Kidney (tissue), 14 donors: ENCODE measurements around the gene MX1. TPM values are rescaled to one million over a fixed set of nuclear protein-coding genes. Genes with fewer than 3 reads are reported as not detected.

Experiments used
- DNase-seq, 5 donors: peaks; one replicate each; pipeline ENCODE4 v3.0.0-alpha.2; 2013 to 2020
- FAIRE-seq: peaks from 2 replicates; lab custom pipeline; 2012; peaks lifted over from hg19 to GRCh38; lab: Jason Lieb, UNC
- H3K27ac ChIP-seq, 2 donors: one replicate each; pipeline ENCODE4 v1.7.0; 2013; ENCODE audit warnings: low read depth in 2 of 2, low read length in 2 of 2, inconsistent platforms in 1 of 2
- H3K27me3 ChIP-seq: one replicate; pipeline ENCODE4 v1.7.1; 2013; ENCODE audit warnings: low read length, inconsistent platforms; ENCODE audit not compliant: control insufficient read depth, insufficient read depth
- H3K36me3 ChIP-seq, 3 donors: one replicate each; pipeline versions ENCODE4 v1.7.0 to v1.7.1; 2013; ENCODE audit warnings: low read length in 3 of 3, control low read depth in 1 of 3, inconsistent platforms in 1 of 3; ENCODE audit not compliant: insufficient read depth in 3 of 3, control insufficient read depth in 2 of 3
- H3K4me1 ChIP-seq, 3 donors: one replicate each; pipeline versions ENCODE4 v1.7.0 to v1.7.1; 2013; ENCODE audit warnings: low read length in 3 of 3, inconsistent platforms in 1 of 3, low read depth in 1 of 3; ENCODE audit not compliant: control insufficient read depth in 2 of 3, insufficient read depth in 2 of 3
- H3K4me3 ChIP-seq, 3 donors: one replicate each; pipeline versions ENCODE4 v1.7.0 to v1.8.1; 2013; ENCODE audit warnings: low read length in 3 of 3, control low read depth in 1 of 3, inconsistent platforms in 1 of 3
- H3K9ac ChIP-seq, 3 donors: one replicate each; pipeline versions ENCODE4 v1.7.0 to v1.7.1; 2013; ENCODE audit warnings: low read length in 3 of 3, control low read depth in 1 of 3, inconsistent platforms in 1 of 3
- H3K9me3 ChIP-seq, 3 donors: one replicate each; pipeline versions ENCODE4 v1.7.0 to v1.7.1; 2013; ENCODE audit warnings: low read length in 3 of 3, control low read depth in 1 of 3, inconsistent platforms in 1 of 3; ENCODE audit not compliant: control insufficient read depth in 2 of 3, insufficient read depth in 1 of 3
- CTCF ChIP-seq: IDR thresholded peaks from 3 replicates; pipeline ENCODE4 v1.5.1; 2012; ENCODE audit warnings: mild to moderate bottlenecking, moderate library complexity, borderline replicate concordance; ENCODE audit not compliant: insufficient read depth; ENCODE audit errors: extremely low read depth
- intact Hi-C: fragments of 100-400 bp; cut with DNase I; formaldehyde crosslinking; loops from one replicate; pipeline ENCODE4 v1.11.1; 2022
- polyA plus RNA-seq: library from polyadenylated mRNA; stranded (reverse); fragments of 350-450 nt; fragmentation: Illumina TruSeq; extraction: RNeasy Lipid Tissue Mini Kit (QIAGEN cat#74804); gene quantifications from one replicate; pipeline ENCODE4 v1.2.3, GENCODE V29; 2014; ENCODE audit warnings: low read depth, low replicate concordance; ENCODE audit not compliant: insufficient read depth
- total RNA-seq: library from RNA; stranded (reverse); fragmentation: NEBNext Ultra II Directional; extraction: Animal tissue kit (Norgen Biotek cat#: 25700); gene quantifications from one replicate; pipeline ENCODE4 v1.2.1, GENCODE V29; 2021
- donor health status: control.
- donor health status: control.
- donor health status: control.
- donor health status: control.
- donor health status: control.
- donor health status: DM: yes; HTN: yes; CAD: no.
- donor health status: Normal renal cell carcinoma (clear cell type).

The MX1 gene
- total and polyA plus RNA-seq, 2 donors from 2014 or later, result 22.9 to 47.4 TPM

DNA sequence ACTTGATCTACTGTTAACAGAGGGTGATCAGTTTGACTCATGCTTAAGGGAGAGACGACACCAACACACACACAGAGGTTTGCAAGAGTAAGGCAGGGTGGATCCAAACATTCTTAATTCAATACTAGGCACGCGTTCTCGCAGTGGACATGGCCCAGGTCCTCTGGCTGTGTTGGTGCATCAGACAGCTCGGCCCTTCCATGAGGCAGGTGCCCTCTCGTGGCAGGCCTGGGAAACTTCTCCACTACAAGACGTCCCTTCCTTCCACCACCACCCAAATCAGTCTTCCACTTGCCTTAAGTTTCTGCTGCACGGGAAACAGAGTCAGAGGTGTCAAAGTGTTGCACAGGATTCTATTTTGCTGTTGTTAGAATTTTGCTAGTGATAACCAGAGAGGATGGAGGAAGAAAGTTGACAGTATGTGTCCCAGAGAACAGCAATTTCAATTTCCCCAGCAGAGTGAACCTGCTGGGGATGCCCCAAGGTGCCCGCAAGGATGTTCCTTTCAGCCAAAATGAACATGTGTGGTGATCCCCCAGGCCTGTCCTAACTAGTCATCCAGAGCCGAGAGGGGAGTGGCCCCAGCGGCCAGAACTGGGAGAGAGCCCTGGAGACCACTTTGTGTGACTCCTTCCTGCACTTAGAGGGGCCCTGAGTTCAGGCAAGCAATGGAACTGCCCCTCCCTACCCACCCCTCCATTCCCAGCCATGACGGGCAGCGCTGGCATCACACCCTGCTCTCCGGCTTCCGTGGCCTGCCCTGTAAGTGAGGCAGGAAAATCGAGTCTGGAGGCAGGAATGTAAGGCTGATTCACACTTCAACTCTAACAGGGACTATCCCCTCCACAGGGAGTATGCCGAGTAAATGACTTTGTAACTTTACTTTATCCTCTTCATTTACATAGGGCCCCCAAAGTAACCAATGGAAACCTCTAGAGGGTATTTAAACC is 34.8 kb downstream of the MX1 start:
- FAIRE-seq, result no peak
- intact Hi-C loops, result no loop called here

DNA sequence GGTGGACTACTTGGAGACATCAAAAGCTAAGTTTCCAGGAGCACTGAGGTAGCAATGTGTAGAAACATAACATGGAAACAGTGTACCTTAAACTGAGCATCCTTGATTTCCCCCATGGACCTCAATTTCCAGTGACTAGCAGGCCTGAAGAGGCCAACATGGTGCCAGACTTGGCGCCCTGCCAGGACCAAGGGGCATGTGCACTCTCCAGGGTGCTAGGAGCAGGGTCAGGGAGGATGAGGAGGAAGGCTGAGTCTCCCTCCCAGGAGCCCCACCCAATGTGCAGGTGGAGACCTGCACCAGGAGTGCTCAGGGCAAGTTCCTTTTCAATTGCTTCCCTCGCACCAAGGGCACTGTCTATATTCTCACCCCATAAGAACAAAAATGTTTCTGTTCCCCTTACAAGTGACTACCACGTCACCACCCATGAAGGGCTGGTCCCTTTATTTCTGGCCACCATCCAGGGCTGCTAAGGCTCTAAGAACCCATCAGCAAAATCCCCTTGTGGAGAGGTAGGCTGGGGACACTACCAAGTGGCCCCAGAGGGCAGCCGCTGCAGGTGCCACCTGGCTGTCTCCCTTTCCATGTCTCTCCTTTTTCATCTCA is 39.2 kb downstream of the MX1 start:
- H3K27me3 ChIP-seq, result no peaks in the 10 kb centered on the region
- peaks cover 3 to 17% (median 10%) of the 10 kb centered on the region in 3 donors for H3K4me1 ChIP-seq
- no peak overlapping the region for H3K27ac ChIP-seq
- intact Hi-C loops, result no loop called here
- DNase-seq (peak in 1 of 5 donors; percentile 63), FAIRE-seq (no peak)
- H3K36me3 ChIP-seq, result peaks cover 0 to 10% (median 4%) of the 10 kb centered on the region in 3 donors
- H3K4me3 ChIP-seq, result no peak overlapping the region
- no peak for TF ChIP-seq CTCF
- no peaks in the 10 kb centered on the region for H3K9me3 ChIP-seq
- H3K9ac ChIP-seq, result no peak overlapping the region

More for the DNA sequence above, 34.8 kb downstream of the MX1 start:
- DNase-seq, result peak; percentile 73 to 86 (median 75)
- H3K4me3 ChIP-seq, result no peak overlapping the region
- no peaks in the 10 kb centered on the region for H3K9me3 ChIP-seq
- peak; percentile 70 for TF ChIP-seq CTCF
- no peak overlapping the region for H3K9ac ChIP-seq
- peaks cover 0 to 3% (median 0%) of the 10 kb centered on the region in 3 donors for H3K4me1 ChIP-seq
- peak overlapping the region in 1 of 2 donors; percentile 3 for H3K27ac ChIP-seq
- no peaks in the 10 kb centered on the region for H3K27me3 ChIP-seq
- peaks cover 0 to 10% (median 7%) of the 10 kb centered on the region in 3 donors for H3K36me3 ChIP-seq

DNA sequence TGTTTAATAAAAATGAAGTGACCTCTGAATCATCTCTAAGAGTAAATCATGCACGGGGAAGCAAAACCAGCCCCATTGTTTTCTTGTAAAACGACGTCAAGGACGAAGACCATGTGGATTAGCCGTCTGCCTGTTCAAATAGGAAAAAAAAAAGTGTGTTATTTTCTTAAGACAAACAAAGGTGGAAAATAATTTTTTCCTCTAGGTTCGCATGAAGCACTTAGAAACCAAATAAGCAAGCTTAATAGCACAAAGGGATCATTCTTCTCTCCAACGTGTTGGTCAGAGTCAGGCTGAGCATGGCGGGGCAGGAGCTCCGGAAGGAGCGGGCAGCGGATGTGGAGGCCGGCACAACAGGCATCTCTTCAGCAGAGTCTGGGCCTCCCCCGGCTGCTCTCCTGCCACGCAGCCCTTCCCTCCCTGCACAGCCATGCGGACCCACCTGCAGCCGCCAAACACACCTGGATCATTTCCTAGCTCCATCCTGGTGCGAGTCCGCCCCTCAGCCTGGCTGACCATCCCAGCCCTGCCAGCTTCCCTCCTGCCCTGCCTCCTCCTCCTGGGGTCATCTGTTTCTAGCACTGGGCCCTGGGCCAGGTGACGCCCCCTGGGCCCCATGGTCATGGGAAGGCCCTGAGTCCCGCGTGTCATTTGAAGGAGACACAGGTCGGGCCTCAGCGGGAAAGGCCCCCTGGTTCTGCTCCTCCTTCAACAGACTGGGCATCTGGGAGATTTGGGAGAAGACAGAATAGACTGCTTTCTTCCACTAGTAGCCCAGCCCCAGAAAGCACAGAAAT is 40.2 kb downstream of the MX1 start:
- peak overlapping the region in 1 of 2 donors; percentile 52 for H3K27ac ChIP-seq
- intact Hi-C loops, result no loop called here
- peaks cover 3 to 15% (median 10%) of the 10 kb centered on the region in 3 donors for H3K4me1 ChIP-seq
- H3K9me3 ChIP-seq, result no peaks in the 10 kb centered on the region
- H3K36me3 ChIP-seq, result peaks cover 0 to 16% (median 4%) of the 10 kb centered on the region in 3 donors
- H3K9ac ChIP-seq, result no peak overlapping the region
- no peak for TF ChIP-seq CTCF
- no peak for FAIRE-seq
- peak in 1 of 5 donors; percentile 64 for DNase-seq
- H3K4me3 ChIP-seq, result no peak overlapping the region
- no peaks in the 10 kb centered on the region for H3K27me3 ChIP-seq
